A549 treated with AZD9567 at 1 μM for 4 hours (cell line): ENCODE measurements around the gene VPS52. TPM values are rescaled to one million over a fixed set of nuclear protein-coding genes. Genes with fewer than 3 reads are reported as not detected.

Experiments used
- total RNA-seq: library from RNA; stranded (reverse); fragments of 200-300 nt; extraction: Qiagen RNA extraction; gene quantifications from 5 replicates; pipeline ENCODE4 v1.2.3, GENCODE V29; 2022; ENCODE audit not compliant: insufficient read depth

Gene VPS52
- total RNA-seq = 15.0 to 20.1 TPM (median 16.3 TPM) in 5 replicates

GRCh38 chr6:33271468-33272274 is at the start of gene VPS52, which contains the start of gene RPS18:
Gene VPS52 (minus strand): TSS chr6:33271876. CDS start chr6:33271675, 201 bp downstream.
Gene RPS18 (plus strand): TSS chr6:33272075. CDS start chr6:33272120, 45 bp downstream.

GRCh38 chr6:33317669-33318425 is 46.2 kb upstream of the VPS52 start, which contains the start of gene ZBTB22:
Gene ZBTB22 (minus strand): TSS chr6:33317744. CDS start chr6:33316916, 828 bp downstream.

GRCh38 chr6:33313709-33314514 is 42.2 kb upstream of the VPS52 start, which contains the start of gene TAPBP:
Gene TAPBP (minus strand): TSS chr6:33314078. CDS start chr6:33314041, 37 bp downstream.

GRCh38 chr6:33298773-33299236 is 27.1 kb upstream of the VPS52 start, which contains the start of gene RGL2:
Gene RGL2 (minus strand): TSS chr6:33298942. CDS start chr6:33298610, 332 bp downstream.

GRCh38 chr6:33288921-33289783 is 17.5 kb upstream of the VPS52 start, which contains the start of the genes PFDN6 and WDR46:
Gene PFDN6 (plus strand): TSS chr6:33289601. CDS start chr6:33289857, 256 bp downstream.
Gene WDR46 (minus strand): TSS chr6:33289239. CDS start chr6:33289170, 69 bp downstream.

GRCh38 chr6:33276864-33277662 is 5.4 kb upstream of the VPS52 start, which contains the start of gene B3GALT4:
Gene B3GALT4 (plus strand): TSS chr6:33277123. CDS start chr6:33277420, 297 bp downstream.

GRCh38 chr6:33208091-33208967 is 63.3 kb downstream of the VPS52 start, which contains the start of gene RING1:
Gene RING1 (plus strand): TSS chr6:33208500. CDS start chr6:33208823, 323 bp downstream.

GRCh38 chr6:33204415-33205190 is 67.1 kb downstream of the VPS52 start, which contains the start of gene HSD17B8:
Gene HSD17B8 (plus strand): TSS chr6:33204655. CDS start chr6:33204669, 14 bp downstream.

Other genes with a start within 250 kb of the VPS52 start
- gene HLA-DPA1, start 198.2 kb downstream of the VPS52 start, total RNA-seq = not detected in 5 replicates
- not detected in 5 replicates for gene HLA-DPB1, start 195.9 kb downstream of the VPS52 start, total RNA-seq
- gene COL11A2, start 79.4 kb downstream of the VPS52 start, total RNA-seq = 0.89 to 1.1 TPM (median 0.94 TPM) in 4 of 5 replicates, not detected in the other
- 14.1 to 22.0 TPM (median 20.4 TPM) in 5 replicates for gene RXRB, start 71.2 kb downstream of the VPS52 start, total RNA-seq
- gene SLC39A7, start 71.0 kb downstream of the VPS52 start, total RNA-seq = 101 to 107 TPM (median 106 TPM) in 5 replicates
- 10.8 to 16.7 TPM (median 15.0 TPM) in 5 replicates for gene HSD17B8, start 67.2 kb downstream of the VPS52 start, total RNA-seq
- gene RING1, start 63.4 kb downstream of the VPS52 start, total RNA-seq = 15.2 to 26.0 TPM (median 25.6 TPM) in 5 replicates
- 1,729 to 2,702 TPM (median 2,628 TPM) in 5 replicates for gene RPS18, start 199 bp upstream of the VPS52 start, total RNA-seq
- gene B3GALT4, start 5.2 kb upstream of the VPS52 start, total RNA-seq = 0.46 to 0.59 TPM (median 0.54 TPM) in 4 of 5 replicates, not detected in the other
- gene WDR46, start 17.4 kb upstream of the VPS52 start, total RNA-seq = 47.5 to 58.2 TPM (median 55.0 TPM) in 5 replicates
- gene PFDN6, start 17.7 kb upstream of the VPS52 start, total RNA-seq = 98.9 to 131 TPM (median 107 TPM) in 5 replicates
- 11.4 to 13.9 TPM (median 11.8 TPM) in 5 replicates for gene RGL2, start 27.1 kb upstream of the VPS52 start, total RNA-seq
- gene TAPBP, start 42.2 kb upstream of the VPS52 start, total RNA-seq = 28.4 to 44.0 TPM (median 33.9 TPM) in 5 replicates
- 1.5 to 3.7 TPM (median 3.5 TPM) in 5 replicates for gene ZBTB22, start 45.9 kb upstream of the VPS52 start, total RNA-seq
- gene DAXX, start 51.1 kb upstream of the VPS52 start, total RNA-seq = 31.5 to 37.6 TPM (median 34.9 TPM) in 5 replicates
- gene KIFC1, start 119.9 kb upstream of the VPS52 start, total RNA-seq = 43.3 to 46.6 TPM (median 43.8 TPM) in 5 replicates
- 13.7 to 17.4 TPM (median 16.2 TPM) in 5 replicates for gene PHF1, start 139.1 kb upstream of the VPS52 start, total RNA-seq
- gene CUTA, start 146.2 kb upstream of the VPS52 start, total RNA-seq = 136 to 221 TPM (median 194 TPM) in 5 replicates
- gene SYNGAP1, start 148.2 kb upstream of the VPS52 start, total RNA-seq = 3.1 to 5.6 TPM (median 4.3 TPM) in 5 replicates
- 12.0 to 26.4 TPM (median 12.9 TPM) in 5 replicates for gene ZBTB9, start 182.7 kb upstream of the VPS52 start, total RNA-seq